ENCODE measurements around the gene OR9Q1.
A peak's percentile ranks its signal among the peaks of the same experiment; 100 is the strongest.

The OR9Q1 gene

GRCh38 chr11:58061813-58062212 is 38.1 kb downstream of the OR9Q1 start:
- peaks cover 7 to 11% of the 10 kb centered on the region in 2 experiments for H3K4me1 ChIP-seq (ENCODE audit: control insufficient read depth in 1 of 2, insufficient read depth in 2 of 2, low read length in 2 of 2)
- H4K12ac ChIP-seq (ENCODE audit: low read depth, low read length) = no peak overlapping the region
- no peak overlapping the region for H4K8ac ChIP-seq (ENCODE audit: low read depth, low read length)
- H3K23ac ChIP-seq (ENCODE audit: low read length) = no peak overlapping the region
- no peak overlapping the region for H2BK120ac ChIP-seq (ENCODE audit: insufficient read depth, low read length, poor library complexity)
- H3K18ac ChIP-seq (ENCODE audit: low read length) = no peak overlapping the region
- WGBS (ENCODE audit: extremely low coverage, insufficient coverage, insufficient read length) = no CpG with 5 or more reads among the region's 6 CpGs
- H4K91ac ChIP-seq (ENCODE audit: low read depth, low read length) = no peak overlapping the region
- H3K79me1 ChIP-seq (ENCODE audit: low read length) = peaks cover 5% of the 10 kb centered on the region
- H2AK5ac ChIP-seq (ENCODE audit: low read length) = no peak overlapping the region
- no peaks in the 10 kb centered on the region for H3K36me3 ChIP-seq (ENCODE audit: control insufficient read depth in 1 of 2, insufficient read depth in 2 of 2, low read length in 2 of 2)
- H3K9ac ChIP-seq (ENCODE audit: low read length) = no peak overlapping the region
- no peak overlapping the region for H3K27ac ChIP-seq (ENCODE audit: low read depth, low read length)
- no peak overlapping the region for H3K14ac ChIP-seq (ENCODE audit: low read length)
- no peaks in the 10 kb centered on the region for H3K27me3 ChIP-seq (ENCODE audit: insufficient read depth, low read length)
- no peak overlapping the region for H3K4me2 ChIP-seq (ENCODE audit: low read length)
- H3K9me3 ChIP-seq (ENCODE audit: insufficient read depth, low read depth, low read length) = no peaks in the 10 kb centered on the region
- no peak overlapping the region for H3K4ac ChIP-seq (ENCODE audit: low read depth, low read length)
- peaks cover 2% of the 10 kb centered on the region for H3K79me2 ChIP-seq (ENCODE audit: control insufficient read depth, insufficient read depth, low read length, poor library complexity)
- no peak overlapping the region for H2BK12ac ChIP-seq (ENCODE audit: low read length)
- no peak overlapping the region for H3K4me3 ChIP-seq (ENCODE audit: low read depth, low read length)
- no peak overlapping the region for H2AFZ ChIP-seq (ENCODE audit: insufficient read depth, low read length, poor library complexity)
- H2BK5ac ChIP-seq (ENCODE audit: low read depth, low read length, poor library complexity) = no peak overlapping the region
- DNase-seq = peak; percentile 74 to 81

- Histone ChIP-seq H4K91ac (ENCODE audit: low read depth, low read length) (no peak overlapping the region), H3K4me2 (ENCODE audit: low read length) (no peak overlapping the region), H2BK120ac (ENCODE audit: insufficient read depth, low read length, poor library complexity) (no peak overlapping the region), H3K9me3 (ENCODE audit: insufficient read depth, low read depth, low read length) (no peaks in the 10 kb centered on the region), H3K27ac (ENCODE audit: low read depth, low read length) (no peak overlapping the region), H3K4me1 (ENCODE audit: control insufficient read depth in 1 of 2, insufficient read depth in 2 of 2, low read length in 2 of 2) (peaks cover 0 to 5% of the 10 kb centered on the region in 2 experiments), H4K12ac (ENCODE audit: low read depth, low read length) (no peak overlapping the region), H3K79me1 (ENCODE audit: low read length) (peaks cover 1% of the 10 kb centered on the region), H3K4ac (ENCODE audit: low read depth, low read length) (no peak overlapping the region), H3K23ac (ENCODE audit: low read length) (no peak overlapping the region), H3K18ac (ENCODE audit: low read length) (no peak overlapping the region), H3K36me3 (ENCODE audit: control insufficient read depth in 1 of 2, insufficient read depth in 2 of 2, low read length in 2 of 2) (no peaks in the 10 kb centered on the region), H3K14ac (ENCODE audit: low read length) (no peak overlapping the region), H3K9ac (ENCODE audit: low read length) (no peak overlapping the region), H3K79me2 (ENCODE audit: control insufficient read depth, insufficient read depth, low read length, poor library complexity) (no peaks in the 10 kb centered on the region), H2AFZ (ENCODE audit: insufficient read depth, low read length, poor library complexity) (no peak overlapping the region), H3K4me3 (ENCODE audit: low read depth, low read length) (peak overlapping the region; percentile 28), H4K8ac (ENCODE audit: low read depth, low read length) (no peak overlapping the region), H3K27me3 (ENCODE audit: insufficient read depth, low read length) (no peaks in the 10 kb centered on the region), H2BK5ac (ENCODE audit: low read depth, low read length, poor library complexity) (no peak overlapping the region), H2BK12ac (ENCODE audit: low read length) (no peak overlapping the region), H2AK5ac (ENCODE audit: low read length) (no peak overlapping the region)
- no CpG with 5 or more reads among the region's 5 CpGs for WGBS (ENCODE audit: extremely low coverage, insufficient coverage, insufficient read length)
- no peak for DNase-seq
These were observed 44.0 kb downstream of the OR9Q1 start for GRCh38 chr11:58067685-58068084.

DNA sequence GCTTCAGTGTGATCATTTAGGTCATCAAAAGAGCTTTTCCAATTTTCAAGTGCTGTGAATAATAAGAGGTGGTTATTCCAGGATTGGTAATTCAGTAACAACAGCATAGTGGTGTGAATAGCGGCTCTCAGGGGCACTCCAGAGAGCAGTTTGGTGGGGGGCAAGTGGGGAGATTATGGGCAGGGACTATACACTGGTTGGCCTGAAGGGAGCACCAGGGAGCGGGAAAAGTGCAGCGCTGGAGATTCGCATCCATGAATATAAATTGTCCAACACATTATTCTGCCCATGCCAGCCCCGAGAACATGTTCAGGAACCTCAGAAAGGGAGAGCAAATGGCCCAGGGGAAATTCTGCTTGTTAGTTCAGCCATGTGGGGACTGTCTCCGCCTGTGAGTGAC is 45.0 kb downstream of the OR9Q1 start:
- H3K27me3 ChIP-seq (ENCODE audit: insufficient read depth, low read length) = no peaks in the 10 kb centered on the region

DNA sequence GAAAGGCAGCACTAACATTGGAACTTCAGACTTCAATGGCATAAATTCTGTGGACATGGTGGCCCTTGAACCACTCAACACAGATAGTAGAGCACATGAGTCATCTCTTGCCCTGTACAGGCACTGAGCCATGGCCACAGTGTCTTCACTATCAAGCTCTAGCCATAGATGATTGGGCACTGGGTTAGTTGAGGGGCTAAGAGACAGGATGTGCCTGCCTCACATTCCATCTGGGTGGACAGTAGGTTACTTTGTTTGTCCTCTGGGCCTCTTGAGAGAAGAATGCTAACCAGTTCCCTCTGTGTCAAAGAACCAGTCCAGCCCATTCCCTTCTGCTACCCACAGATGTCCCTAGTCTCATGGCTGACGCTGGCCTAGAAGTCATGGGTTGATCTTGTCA is 46.9 kb downstream of the OR9Q1 start:
- Histone ChIP-seq H2AK5ac (ENCODE audit: low read length) (no peak overlapping the region), H4K12ac (ENCODE audit: low read depth, low read length) (no peak overlapping the region), H2BK5ac (ENCODE audit: low read depth, low read length, poor library complexity) (no peak overlapping the region), H3K23ac (ENCODE audit: low read length) (no peak overlapping the region), H3K27ac (ENCODE audit: low read depth, low read length) (no peak overlapping the region), H2BK120ac (ENCODE audit: insufficient read depth, low read length, poor library complexity) (no peak overlapping the region), H3K14ac (ENCODE audit: low read length) (no peak overlapping the region), H2AFZ (ENCODE audit: insufficient read depth, low read length, poor library complexity) (no peak overlapping the region), H3K4ac (ENCODE audit: low read depth, low read length) (no peak overlapping the region), H3K79me1 (ENCODE audit: low read length) (peaks cover 1% of the 10 kb centered on the region), H3K27me3 (ENCODE audit: insufficient read depth, low read length) (no peaks in the 10 kb centered on the region), H3K18ac (ENCODE audit: low read length) (no peak overlapping the region), H3K79me2 (ENCODE audit: control insufficient read depth, insufficient read depth, low read length, poor library complexity) (no peaks in the 10 kb centered on the region), H3K4me2 (ENCODE audit: low read length) (no peak overlapping the region), H4K91ac (ENCODE audit: low read depth, low read length) (no peak overlapping the region), H3K36me3 (ENCODE audit: control insufficient read depth in 1 of 2, insufficient read depth in 2 of 2, low read length in 2 of 2) (no peaks in the 10 kb centered on the region), H2BK12ac (ENCODE audit: low read length) (no peak overlapping the region), H3K4me3 (ENCODE audit: low read depth, low read length) (no peak overlapping the region), H4K8ac (ENCODE audit: low read depth, low read length) (no peak overlapping the region), H3K9me3 (ENCODE audit: insufficient read depth, low read depth, low read length) (no peaks in the 10 kb centered on the region), H3K4me1 (ENCODE audit: control insufficient read depth in 1 of 2, insufficient read depth in 2 of 2, low read length in 2 of 2) (peaks cover 0 to 5% of the 10 kb centered on the region in 2 experiments), H3K9ac (ENCODE audit: low read length) (no peak overlapping the region)
- no CpG with 5 or more reads among the region's 1 CpG for WGBS (ENCODE audit: extremely low coverage, insufficient coverage, insufficient read length)
- no peak for DNase-seq

More for the DNA sequence above, 45.0 kb downstream of the OR9Q1 start:
- Histone ChIP-seq H3K14ac (ENCODE audit: low read length) (no peak overlapping the region), H3K4me3 (ENCODE audit: low read depth, low read length) (no peak overlapping the region), H3K36me3 (ENCODE audit: control insufficient read depth in 1 of 2, insufficient read depth in 2 of 2, low read length in 2 of 2) (no peaks in the 10 kb centered on the region), H2BK120ac (ENCODE audit: insufficient read depth, low read length, poor library complexity) (no peak overlapping the region), H3K79me1 (ENCODE audit: low read length) (peaks cover 1% of the 10 kb centered on the region), H4K8ac (ENCODE audit: low read depth, low read length) (no peak overlapping the region), H2BK12ac (ENCODE audit: low read length) (no peak overlapping the region), H2AFZ (ENCODE audit: insufficient read depth, low read length, poor library complexity) (no peak overlapping the region), H2BK5ac (ENCODE audit: low read depth, low read length, poor library complexity) (no peak overlapping the region), H3K79me2 (ENCODE audit: control insufficient read depth, insufficient read depth, low read length, poor library complexity) (no peaks in the 10 kb centered on the region), H4K12ac (ENCODE audit: low read depth, low read length) (no peak overlapping the region), H3K27ac (ENCODE audit: low read depth, low read length) (no peak overlapping the region), H2AK5ac (ENCODE audit: low read length) (no peak overlapping the region), H3K4ac (ENCODE audit: low read depth, low read length) (no peak overlapping the region), H3K9me3 (ENCODE audit: insufficient read depth, low read depth, low read length) (no peaks in the 10 kb centered on the region), H4K91ac (ENCODE audit: low read depth, low read length) (no peak overlapping the region), H3K9ac (ENCODE audit: low read length) (no peak overlapping the region), H3K4me2 (ENCODE audit: low read length) (no peak overlapping the region), H3K23ac (ENCODE audit: low read length) (no peak overlapping the region), H3K4me1 (ENCODE audit: control insufficient read depth in 1 of 2, insufficient read depth in 2 of 2, low read length in 2 of 2) (peaks cover 0 to 5% of the 10 kb centered on the region in 2 experiments), H3K18ac (ENCODE audit: low read length) (no peak overlapping the region)
- no CpG with 5 or more reads among the region's 6 CpGs for WGBS (ENCODE audit: extremely low coverage, insufficient coverage, insufficient read length)
- DNase-seq = no peak

All from trophoblast cell (in vitro differentiated cells and primary cell).